ENCODE results near the gene PLEKHA4. TPM values are rescaled to one million over a fixed set of nuclear protein-coding genes. Genes with fewer than 3 reads are reported as not detected.

The PLEKHA4 gene
- total RNA-seq, 2 donors from 2014 or later: 3.8 to 5.4 TPM

DNA sequence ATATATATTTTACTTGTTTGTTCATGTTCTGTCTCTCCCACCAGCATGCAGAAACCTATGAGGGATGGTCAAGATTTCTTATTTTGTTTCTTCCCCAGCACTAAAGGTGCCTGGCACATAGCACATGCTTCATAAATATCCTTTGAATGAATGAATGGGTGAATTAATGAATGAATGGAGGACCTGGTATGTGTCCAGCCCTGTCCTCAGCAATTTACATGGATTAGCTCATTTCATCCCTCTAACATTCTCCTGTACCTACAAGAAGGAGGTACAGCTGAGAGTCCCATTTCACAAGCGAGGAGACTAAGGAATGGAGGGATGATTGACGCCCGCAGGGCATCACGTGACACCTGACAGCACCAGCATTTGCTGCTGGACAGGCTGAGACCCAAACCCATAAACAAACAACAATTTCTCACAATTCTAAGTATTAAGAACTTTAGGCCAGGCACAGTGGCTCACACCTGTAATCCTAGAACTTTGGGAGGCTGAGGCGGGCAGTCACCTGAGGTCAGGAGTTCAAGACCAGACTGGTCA lies 50.8 kb downstream of the PLEKHA4 start:
- Mint-ChIP-seq H3K4me1 (ENCODE audit: low read depth in 2 of 2) (peaks cover under 1 to 9% of the 10 kb centered on the region in 2 donors), H3K9me3 (no peaks in the 10 kb centered on the region), H3K27me3 (no peaks in the 10 kb centered on the region), H3K4me3 (no peak overlapping the region), H3K36me3 (no peaks in the 10 kb centered on the region), H3K27ac (no peak overlapping the region)
- DNase-seq (ENCODE audit: low spot score) (no peak), ATAC-seq (no peak)

DNA sequence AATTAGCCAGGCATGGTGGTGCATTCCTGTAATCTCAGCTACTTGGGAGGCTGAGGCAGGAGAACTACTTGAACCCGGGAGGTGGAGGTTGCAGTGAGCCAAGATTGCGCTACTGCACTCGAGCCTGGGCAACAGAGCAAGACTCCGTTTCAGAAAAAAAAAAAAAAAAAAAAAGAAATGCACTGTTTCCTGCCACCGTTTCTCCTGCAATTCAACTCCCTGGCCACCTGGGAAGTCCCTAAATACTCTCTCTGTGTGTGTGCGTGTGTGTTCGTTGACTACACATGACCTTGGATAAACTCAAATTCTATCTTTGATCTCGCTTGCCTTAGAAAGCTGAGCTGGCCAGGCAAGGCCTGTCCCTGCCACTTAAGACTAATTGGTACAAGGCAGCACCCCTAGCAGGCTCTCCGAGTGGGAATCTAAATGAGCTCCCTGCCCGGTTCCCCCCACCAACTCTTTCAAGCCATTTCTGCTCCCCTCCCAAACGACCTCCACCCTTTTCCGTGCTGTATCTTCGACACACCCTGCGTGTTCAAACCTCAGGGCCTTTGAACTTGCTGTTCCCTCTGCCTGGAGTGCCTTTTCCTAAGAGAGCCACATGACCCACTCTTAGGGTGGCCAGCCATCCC lies 52.4 kb downstream of the PLEKHA4 start:
- Mint-ChIP-seq H3K4me3 (peak overlapping the region; percentile 27), H3K27me3 (no peaks in the 10 kb centered on the region), H3K9me3 (no peaks in the 10 kb centered on the region), H3K36me3 (no peaks in the 10 kb centered on the region), H3K27ac (no peak overlapping the region), H3K4me1 (ENCODE audit: low read depth in 2 of 2) (peaks cover 3 to 13% of the 10 kb centered on the region in 2 donors)
- ATAC-seq: no peak
- DNase-seq (ENCODE audit: low spot score): no peak

DNA sequence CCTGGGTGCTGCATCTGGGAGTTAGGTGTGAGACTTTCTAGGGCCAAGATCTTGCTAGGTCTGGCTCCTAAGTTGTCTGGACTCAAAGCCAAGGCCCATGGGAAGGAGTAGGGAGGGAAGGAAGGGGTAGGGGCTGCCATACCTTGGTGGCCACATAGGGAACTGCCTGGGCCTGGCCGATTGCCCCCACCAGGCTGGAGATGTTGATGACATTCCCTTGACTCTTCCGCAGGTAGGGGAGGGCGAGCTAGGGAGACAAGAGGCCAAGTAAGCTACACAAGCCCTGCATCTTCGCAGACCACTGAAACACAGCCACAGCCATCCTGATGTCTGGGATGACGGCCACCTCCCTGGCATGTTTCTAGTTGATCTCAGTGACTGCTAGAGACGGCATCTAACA lies 53.5 kb downstream of the PLEKHA4 start:
- Mint-ChIP-seq H3K9me3 (no peaks in the 10 kb centered on the region), H3K4me1 (ENCODE audit: low read depth in 2 of 2) (peaks cover 12 to 16% of the 10 kb centered on the region in 2 donors), H3K36me3 (no peaks in the 10 kb centered on the region), H3K27me3 (no peaks in the 10 kb centered on the region), H3K27ac (no peak overlapping the region), H3K4me3 (no peak overlapping the region)
- ATAC-seq (no peak), DNase-seq (ENCODE audit: low spot score) (no peak)

DNA sequence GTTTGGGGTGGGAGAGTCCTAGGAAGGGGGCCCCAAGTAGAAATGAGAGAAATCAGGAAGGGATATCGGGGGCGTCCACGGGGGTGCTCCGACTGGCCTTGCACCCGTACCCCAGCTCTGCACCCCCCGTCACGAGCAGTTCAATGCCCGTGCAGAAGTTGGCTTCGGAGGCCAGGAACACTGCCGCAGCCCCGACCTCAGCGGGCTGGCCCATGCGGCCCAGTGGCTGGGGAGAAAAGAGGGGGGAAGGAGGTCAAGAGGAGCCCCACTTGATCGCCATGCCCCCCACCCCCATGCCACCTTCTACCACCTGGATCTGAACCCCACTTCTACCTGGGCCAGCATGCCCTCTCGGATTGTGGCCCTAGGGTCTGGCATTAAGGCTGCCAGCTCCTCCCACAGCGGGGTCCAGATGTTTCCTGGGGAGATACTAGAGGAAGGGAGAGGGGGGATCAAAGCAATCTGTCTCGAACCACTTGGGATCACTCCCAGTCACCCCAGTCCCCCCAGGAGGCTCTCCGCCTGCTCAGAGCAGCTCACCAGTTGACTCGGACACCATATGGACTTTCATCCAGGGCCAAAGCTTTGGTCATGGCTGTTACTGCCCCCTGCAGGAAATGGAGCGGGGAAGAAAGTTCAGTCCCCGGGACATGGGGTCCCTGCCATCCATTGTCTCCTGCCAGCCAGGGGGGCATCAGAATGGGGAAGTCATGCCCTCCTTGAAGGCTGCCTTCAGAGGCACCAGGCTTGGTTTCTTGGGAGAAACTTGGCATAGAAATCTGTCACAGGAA lies 55.1 kb downstream of the PLEKHA4 start:
- no peak overlapping the region for H3K27ac Mint-ChIP-seq
- H3K4me1 Mint-ChIP-seq (ENCODE audit: low read depth in 2 of 2): peaks cover 18 to 23% of the 10 kb centered on the region in 2 donors
- no peak for DNase-seq (ENCODE audit: low spot score)
- H3K36me3 Mint-ChIP-seq: no peaks in the 10 kb centered on the region
- no peak overlapping the region for H3K4me3 Mint-ChIP-seq
- H3K27me3 Mint-ChIP-seq: no peaks in the 10 kb centered on the region
- no peak for ATAC-seq
- H3K9me3 Mint-ChIP-seq: no peaks in the 10 kb centered on the region

DNA sequence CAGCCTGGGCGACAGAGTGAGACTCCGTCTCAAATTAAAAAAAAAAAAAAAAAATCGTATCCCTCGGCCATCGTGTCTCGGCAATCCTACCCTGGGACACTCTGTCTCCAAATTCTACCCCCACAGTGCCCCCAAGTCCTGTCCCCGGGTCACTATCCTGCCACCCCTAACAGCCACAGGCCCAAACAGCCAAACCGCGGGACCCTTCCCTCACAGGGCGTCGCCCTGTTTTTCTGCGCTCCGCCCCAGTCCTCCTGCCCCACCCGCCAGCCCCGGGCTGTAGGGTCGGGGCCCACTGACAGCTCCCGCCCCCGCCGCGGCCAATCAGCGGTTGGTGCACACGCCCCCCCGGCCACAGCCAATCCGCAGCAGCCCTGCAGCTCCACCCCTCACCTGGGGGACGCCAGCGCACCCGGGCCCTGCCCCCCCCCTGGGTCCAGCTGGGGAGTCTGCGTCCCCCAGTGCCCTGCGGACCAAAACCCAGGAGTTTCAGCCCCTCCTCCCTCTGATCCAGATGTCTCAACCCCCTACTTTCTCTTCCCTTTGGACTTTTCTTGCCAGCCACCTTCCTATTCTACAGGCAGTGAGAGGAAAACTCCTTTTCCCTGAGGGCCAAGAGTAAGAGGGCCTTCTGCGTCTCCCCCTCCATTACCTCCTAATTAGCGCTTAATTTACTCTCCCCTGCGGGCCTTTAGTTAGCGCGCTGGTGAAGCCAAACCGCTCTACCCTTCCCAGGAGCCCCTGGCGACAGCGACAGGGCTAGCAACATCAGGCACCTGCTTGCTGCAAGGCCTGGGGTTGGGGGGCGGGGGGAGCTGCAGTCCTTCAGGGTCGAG lies 56.1 kb downstream of the PLEKHA4 start:
- no peaks in the 10 kb centered on the region for H3K9me3 Mint-ChIP-seq
- DNase-seq (ENCODE audit: low spot score) (peak; percentile 76), ATAC-seq (peak; percentile 64 to 79)
- peaks cover 24 to 28% of the 10 kb centered on the region in 2 donors for H3K4me1 Mint-ChIP-seq (ENCODE audit: low read depth in 2 of 2)
- H3K4me3 Mint-ChIP-seq: peak overlapping the region; percentile 68
- no peak overlapping the region for H3K27ac Mint-ChIP-seq
- H3K36me3 Mint-ChIP-seq: no peaks in the 10 kb centered on the region
- H3K27me3 Mint-ChIP-seq: no peaks in the 10 kb centered on the region

DNA sequence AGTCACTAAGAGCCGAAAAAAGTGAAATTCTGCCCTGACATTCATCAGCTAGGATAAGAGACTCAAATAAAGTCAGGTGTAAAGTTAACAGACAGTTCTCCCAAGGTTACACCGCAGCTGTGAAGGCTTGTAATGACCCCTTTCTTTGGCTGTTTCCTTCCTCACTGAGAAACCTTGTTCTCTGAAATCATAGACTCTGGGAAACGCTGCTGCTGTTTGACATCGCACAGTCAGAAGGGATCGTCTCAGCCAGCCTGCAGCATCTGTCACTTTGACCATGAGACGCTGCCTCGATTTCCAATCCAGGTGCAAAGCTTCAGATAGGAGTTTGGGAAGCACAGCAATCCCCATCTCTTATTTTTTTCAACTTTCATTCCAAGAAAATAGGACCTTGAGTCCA lies 58.3 kb downstream of the PLEKHA4 start:
- Mint-ChIP-seq H3K36me3 (no peaks in the 10 kb centered on the region), H3K4me1 (ENCODE audit: low read depth in 2 of 2) (peaks cover 22 to 25% of the 10 kb centered on the region in 2 donors), H3K27me3 (no peaks in the 10 kb centered on the region), H3K4me3 (peak overlapping the region; percentile 69), H3K27ac (peak overlapping the region; percentile 57 to 85), H3K9me3 (no peaks in the 10 kb centered on the region)
- DNase-seq (ENCODE audit: low spot score) (no peak), ATAC-seq (no peak)

DNA sequence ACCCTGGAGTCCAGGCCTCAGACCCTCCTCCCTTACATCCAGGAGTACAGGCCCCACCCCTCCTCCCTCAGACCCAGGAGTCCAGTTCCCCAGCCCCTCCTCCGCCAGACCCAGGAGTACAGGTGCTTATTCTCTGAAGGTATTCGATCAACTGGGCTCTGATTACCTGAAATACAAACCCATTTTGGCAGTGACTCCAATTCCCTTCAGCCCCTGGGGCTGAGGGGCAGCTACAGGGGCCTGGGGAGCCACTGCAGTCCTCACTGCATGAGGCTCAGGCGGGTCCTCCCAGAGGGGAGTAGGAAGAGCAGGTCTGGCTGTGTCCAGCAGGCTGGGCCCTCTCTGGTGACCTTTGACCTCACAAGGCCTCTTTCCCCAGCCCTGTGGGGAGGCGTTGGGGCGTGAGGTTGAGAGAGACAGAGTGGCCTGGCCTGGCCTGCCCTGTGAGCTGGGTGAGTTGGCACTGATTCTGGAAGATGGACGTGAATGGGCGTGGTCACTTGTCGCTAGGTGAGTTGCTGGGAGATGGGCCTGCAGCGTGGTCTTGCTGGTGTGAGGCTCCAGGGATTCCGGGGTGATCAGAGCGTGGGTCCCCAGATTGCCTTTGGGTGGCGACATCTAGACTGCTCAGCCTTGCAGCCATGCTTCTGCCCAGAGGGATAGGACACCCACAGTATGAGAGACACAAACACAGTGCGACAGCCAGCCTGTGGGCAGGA lies 60.7 kb downstream of the PLEKHA4 start:
- Mint-ChIP-seq H3K36me3 (no peaks in the 10 kb centered on the region), H3K4me3 (peak overlapping the region; percentile 5), H3K4me1 (ENCODE audit: low read depth in 2 of 2) (peaks cover 20 to 27% of the 10 kb centered on the region in 2 donors), H3K27me3 (no peaks in the 10 kb centered on the region), H3K9me3 (no peaks in the 10 kb centered on the region), H3K27ac (no peak overlapping the region)
- ATAC-seq (no peak), DNase-seq (ENCODE audit: low spot score) (no peak)

DNA sequence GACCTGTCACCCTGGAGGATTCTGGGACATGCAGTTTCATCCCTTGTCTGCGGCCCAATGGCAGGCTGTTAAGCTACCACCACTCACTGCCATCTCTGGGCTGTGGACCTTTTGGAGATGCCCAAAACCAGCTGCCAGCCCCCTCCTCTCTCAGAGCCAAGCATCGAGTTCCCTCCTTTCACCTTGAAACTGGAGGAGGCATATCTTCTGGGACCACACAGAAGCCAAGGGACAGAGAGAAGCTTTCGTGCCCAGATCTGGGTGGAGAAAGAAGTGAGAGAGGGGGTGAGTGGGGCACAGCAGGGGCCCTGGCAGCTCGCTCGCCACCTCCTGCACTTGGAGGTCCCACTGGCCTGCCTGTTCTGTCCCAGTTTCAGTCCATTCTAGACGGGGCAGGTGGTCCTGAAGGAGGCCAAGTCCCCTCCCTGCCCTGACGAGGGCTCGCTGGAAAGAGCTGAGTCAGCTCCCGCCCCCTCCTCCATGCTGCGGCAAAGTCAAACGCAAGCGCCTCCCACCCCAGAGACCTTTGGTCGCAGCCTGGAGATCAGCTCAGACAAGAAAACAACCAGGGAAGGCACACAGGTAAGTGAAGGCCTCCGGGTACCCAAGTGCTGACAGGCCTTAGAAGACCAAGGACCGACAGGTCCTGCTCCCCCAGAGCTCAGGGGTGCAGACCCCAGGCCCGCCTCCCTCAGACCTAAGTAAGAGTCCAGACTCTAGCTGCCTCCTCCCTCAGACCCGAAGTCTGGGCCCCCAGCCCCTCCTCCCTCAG lies 61.4 kb downstream of the PLEKHA4 start:
- Mint-ChIP-seq H3K27me3 (no peaks in the 10 kb centered on the region), H3K4me1 (ENCODE audit: low read depth in 2 of 2) (peaks cover 15 to 24% of the 10 kb centered on the region in 2 donors), H3K27ac (no peak overlapping the region), H3K9me3 (no peaks in the 10 kb centered on the region), H3K36me3 (no peaks in the 10 kb centered on the region), H3K4me3 (no peak overlapping the region)
- DNase-seq (ENCODE audit: low spot score): no peak
- ATAC-seq: no peak

DNA sequence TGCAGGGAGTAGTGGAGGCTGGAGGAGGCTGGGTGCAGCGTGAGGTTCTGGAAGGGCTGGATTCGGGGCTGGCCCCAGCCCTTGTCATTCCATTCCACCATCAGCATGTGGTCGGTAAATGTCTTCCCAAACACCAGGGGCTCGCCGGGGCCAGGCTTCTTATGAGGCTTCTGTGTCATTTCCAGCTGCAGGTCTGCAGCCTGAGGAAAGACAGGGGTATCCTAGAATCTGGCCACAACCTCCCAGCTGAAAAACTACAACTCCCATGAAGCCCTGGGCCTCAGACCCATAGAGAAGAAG lies 61.9 kb downstream of the PLEKHA4 start:
- Mint-ChIP-seq H3K4me1 (ENCODE audit: low read depth in 2 of 2) (peaks cover 15 to 24% of the 10 kb centered on the region in 2 donors), H3K27ac (no peak overlapping the region), H3K36me3 (no peaks in the 10 kb centered on the region), H3K9me3 (no peaks in the 10 kb centered on the region), H3K27me3 (no peaks in the 10 kb centered on the region), H3K4me3 (no peak overlapping the region)
- ATAC-seq (peak; percentile 51 to 62), DNase-seq (ENCODE audit: low spot score) (no peak)

DNA sequence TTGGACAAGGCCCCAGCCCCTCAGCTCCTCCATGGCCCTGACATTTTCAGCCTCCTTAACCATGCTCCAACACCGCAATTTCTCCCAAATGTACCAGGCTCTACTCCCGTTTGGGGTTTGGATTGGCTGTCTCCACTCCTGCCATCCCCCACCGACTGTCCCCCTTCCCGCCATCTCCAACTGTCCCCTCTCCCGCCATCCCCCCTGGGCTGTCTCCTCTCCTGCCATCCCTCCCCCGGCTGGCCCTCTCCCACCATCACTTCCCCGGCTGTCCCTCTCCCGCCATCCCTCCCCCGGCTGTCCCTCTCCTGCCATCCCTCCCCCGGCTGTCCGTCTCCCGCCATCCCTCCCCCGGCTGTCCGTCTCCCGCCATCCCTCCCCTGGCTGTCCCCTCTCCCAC lies 63.0 kb downstream of the PLEKHA4 start:
- H3K9me3 Mint-ChIP-seq: no peaks in the 10 kb centered on the region

DNA sequence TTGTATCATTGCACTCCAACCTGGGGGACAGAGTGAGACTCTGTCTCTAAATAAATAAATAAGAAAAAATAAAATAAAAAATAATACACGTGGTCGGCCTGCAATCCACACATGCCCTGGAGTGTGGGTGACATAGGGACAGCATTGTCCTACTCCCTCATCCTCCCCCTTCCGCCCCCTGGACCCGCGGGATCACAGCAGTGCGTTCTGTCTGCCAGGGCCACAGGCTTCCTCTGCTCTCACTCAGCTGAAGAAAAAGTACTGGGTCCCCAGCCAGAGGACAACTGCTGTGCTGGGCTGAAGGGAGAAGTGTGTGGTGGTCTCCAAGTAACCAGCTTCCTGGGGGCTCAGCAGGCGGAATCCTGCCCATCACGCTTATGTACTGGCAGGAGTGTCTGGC lies 63.9 kb downstream of the PLEKHA4 start:
- ATAC-seq: no peak
- no peaks in the 10 kb centered on the region for H3K36me3 Mint-ChIP-seq
- peaks cover 8 to 11% of the 10 kb centered on the region in 2 donors for H3K4me1 Mint-ChIP-seq (ENCODE audit: low read depth in 2 of 2)
- DNase-seq (ENCODE audit: low spot score): no peak
- no peaks in the 10 kb centered on the region for H3K27me3 Mint-ChIP-seq
- H3K27ac Mint-ChIP-seq: no peak overlapping the region
- H3K4me3 Mint-ChIP-seq: no peak overlapping the region
- no peaks in the 10 kb centered on the region for H3K9me3 Mint-ChIP-seq

More for the DNA sequence above, 63.0 kb downstream of the PLEKHA4 start:
- peaks cover 15 to 20% of the 10 kb centered on the region in 2 donors for H3K4me1 Mint-ChIP-seq (ENCODE audit: low read depth in 2 of 2)
- no peak for DNase-seq (ENCODE audit: low spot score)
- no peaks in the 10 kb centered on the region for H3K36me3 Mint-ChIP-seq
- H3K27me3 Mint-ChIP-seq: no peaks in the 10 kb centered on the region
- no peak overlapping the region for H3K27ac Mint-ChIP-seq
- no peak overlapping the region for H3K4me3 Mint-ChIP-seq
- ATAC-seq: no peak

DNA sequence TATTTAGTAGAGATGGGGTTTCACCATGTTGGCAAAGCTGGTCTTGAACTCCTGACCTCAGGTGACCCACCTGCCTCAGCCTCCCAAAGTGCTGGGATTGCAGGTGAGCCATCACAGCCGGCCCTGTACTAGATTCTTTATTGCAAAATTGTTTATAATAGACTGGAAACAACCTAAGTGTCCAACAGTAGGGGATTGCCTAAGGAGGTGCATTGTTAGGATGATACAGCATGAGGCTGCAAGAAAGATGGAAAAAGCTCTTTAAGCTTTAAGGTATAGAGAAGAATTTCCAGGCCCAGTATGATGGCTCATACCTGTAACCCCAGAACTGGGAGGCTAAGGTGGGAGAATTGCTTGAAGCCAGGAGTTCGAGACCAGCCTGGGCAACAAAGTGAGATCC lies 65.8 kb downstream of the PLEKHA4 start:
- DNase-seq (ENCODE audit: low spot score) (no peak), ATAC-seq (no peak)
- no peak overlapping the region for H3K27ac Mint-ChIP-seq
- peaks cover 0 to 3% of the 10 kb centered on the region in 2 donors for H3K4me1 Mint-ChIP-seq (ENCODE audit: low read depth in 2 of 2)
- H3K27me3 Mint-ChIP-seq: no peaks in the 10 kb centered on the region
- H3K36me3 Mint-ChIP-seq: no peaks in the 10 kb centered on the region
- no peaks in the 10 kb centered on the region for H3K9me3 Mint-ChIP-seq
- H3K4me3 Mint-ChIP-seq: no peak overlapping the region

Data from natural killer cell treated with Interleukin-12 subunit alpha and Interleukin-12 subunit beta and Interleukin-15 and Interleukin-18, amount 100 ng/mL, for 72 hours (primary cell).